Ishikawa (cell line): ENCODE measurements around the gene ABR.

Source experiments
- CEBPB ChIP-seq: IDR thresholded peaks from 2 replicates; pipeline ENCODE4 v1.6.1; 2012
- CREB1 ChIP-seq: IDR thresholded peaks from 2 replicates; pipeline ENCODE4 v1.6.1; 2012; ENCODE audit warnings: low read depth
- EGR1 ChIP-seq: IDR thresholded peaks from 2 replicates; pipeline ENCODE4 v1.6.1; 2012
- EP300 ChIP-seq: IDR thresholded peaks from 2 replicates; pipeline ENCODE4 v1.6.1; 2012; ENCODE audit warnings: borderline replicate concordance
- FOXM1 ChIP-seq: IDR thresholded peaks from 2 replicates; pipeline ENCODE4 v1.6.1; 2012; ENCODE audit warnings: low read depth, borderline replicate concordance
- MAX ChIP-seq: IDR thresholded peaks from 2 replicates; pipeline ENCODE4 v1.6.1; 2012
- NFIC ChIP-seq: IDR thresholded peaks from 2 replicates; pipeline ENCODE4 v1.6.1; 2012
- RAD21 ChIP-seq: IDR thresholded peaks from 2 replicates; pipeline ENCODE4 v1.6.1; 2012; ENCODE audit warnings: low read depth
- REST ChIP-seq: IDR thresholded peaks from 2 replicates; pipeline ENCODE4 v1.6.1; 2012; ENCODE audit warnings: low read depth, mild to moderate bottlenecking
- TAF1 ChIP-seq: IDR thresholded peaks from 2 replicates; pipeline ENCODE4 v1.6.1; 2012; ENCODE audit warnings: low read depth, mild to moderate bottlenecking
- TCF12 ChIP-seq: IDR thresholded peaks from 2 replicates; pipeline ENCODE4 v1.6.1; 2012; ENCODE audit warnings: low read depth
- USF1 ChIP-seq: IDR thresholded peaks from 2 replicates; pipeline ENCODE4 v1.6.1; 2012
- YY1 ChIP-seq: IDR thresholded peaks from 2 replicates; pipeline ENCODE4 v1.6.1; 2012; ENCODE audit warnings: low read depth
- ZBTB7A ChIP-seq: IDR thresholded peaks from 2 replicates; pipeline ENCODE4 v1.6.1; 2012; ENCODE audit warnings: low read depth

GRCh38 chr17:1177016-1177700, 2.6 kb downstream of the ABR start:
- TF ChIP-seq RAD21 (no peak), TAF1 (no peak), FOXM1 (no peak), CEBPB (no peak), CREB1 (no peak), EGR1 (no peak), NFIC (no peak), MAX (no peak), USF1 (no peak), EP300 (no peak), REST (no peak), YY1 (no peak), TCF12 (no peak), ZBTB7A (no peak)
